T-helper 2 cell treated with Interferon-gamma antibody and Interleukin-4, amounts not matched to agents 5 μg/mL and 100 μg/mL, for 36 hours (primary cell): ENCODE data around the gene PPP1R3F.
"Not testable (repeated sequence)": the region's sequence is repeated elsewhere in the genome, so short reads cannot be mapped to it uniquely, and the experiment has no call there.

Source experiments
- DNase-seq: peaks from one replicate; pipeline ENCODE4 v3.0.0; 2021; ENCODE audit warnings: low spot score
- H3K27ac Mint-ChIP-seq: one replicate; pipeline ENCODE4 v1.8.0; 2021; ENCODE audit warnings: mild to moderate bottlenecking, mixed read lengths
- H3K27me3 Mint-ChIP-seq: one replicate; pipeline ENCODE4 v1.8.0; 2021; ENCODE audit warnings: low read depth, mixed read lengths
- H3K36me3 Mint-ChIP-seq: one replicate; pipeline ENCODE4 v1.8.0; 2021; ENCODE audit warnings: low read depth, mixed read lengths
- H3K4me1 Mint-ChIP-seq: one replicate; pipeline ENCODE4 v1.8.0; 2021; ENCODE audit warnings: low read depth, mixed read lengths
- H3K4me3 Mint-ChIP-seq: one replicate; pipeline ENCODE4 v1.8.0; 2022; ENCODE audit warnings: mild to moderate bottlenecking, moderate library complexity, mixed read lengths
- H3K9me3 Mint-ChIP-seq: one replicate; pipeline ENCODE4 v1.8.0; 2021; ENCODE audit warnings: mixed read lengths

Gene PPP1R3F

GRCh38 chrX:49299293-49299692, 29.7 kb downstream of the PPP1R3F start:
- not testable (repeated sequence) for H3K9me3 Mint-ChIP-seq, DNase-seq, H3K4me3 Mint-ChIP-seq, H3K27me3 Mint-ChIP-seq, H3K4me1 Mint-ChIP-seq, H3K36me3 Mint-ChIP-seq, H3K27ac Mint-ChIP-seq

GRCh38 chrX:49300703-49301102, 31.1 kb downstream of the PPP1R3F start:
- Mint-ChIP-seq H3K27me3 (no peaks in the 10 kb centered on the region), H3K27ac (no peak overlapping the region), H3K9me3 (no peaks in the 10 kb centered on the region), H3K4me1 (peaks cover 6% of the 10 kb centered on the region), H3K36me3 (no peaks in the 10 kb centered on the region), H3K4me3 (no peak overlapping the region)
- DNase-seq = no peak

DNA sequence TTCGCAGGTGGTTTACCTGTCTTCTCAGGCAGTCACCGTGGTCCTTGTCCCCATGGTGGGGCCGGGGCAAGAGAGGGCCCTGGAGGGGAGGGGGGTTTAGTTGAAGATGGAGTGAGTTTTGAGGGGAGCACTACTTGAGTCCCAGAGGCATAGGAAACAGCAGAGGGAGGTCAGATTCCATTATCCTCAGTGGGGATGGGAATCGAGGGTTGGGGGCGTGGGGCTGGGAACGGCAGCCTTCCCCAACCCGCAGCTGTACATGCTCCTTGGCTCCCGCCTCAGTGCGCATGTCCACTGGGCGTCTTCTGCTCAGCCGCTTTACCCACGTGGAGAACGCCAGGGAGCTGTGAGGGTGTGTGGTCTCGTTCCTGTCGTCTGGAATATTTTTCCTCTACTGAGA, 33.8 kb downstream of the PPP1R3F start, which contains the start of gene GAGE10:
GAGE10 (plus strand) TSS at position 301 of the 400 bp plus-strand sequence. CDS start 1,214 bp downstream, outside the sequence.
- Mint-ChIP-seq H3K4me3 (no peak within 1 kb of the TSS), H3K27me3 (no peaks in the 10 kb centered on the region), H3K36me3 (no peaks in the 10 kb centered on the region), H3K9me3 (no peaks in the 10 kb centered on the region), H3K4me1 (peaks cover 2% of the 10 kb centered on the region), H3K27ac (no peak within 1 kb of the TSS)
- DNase-seq = no peak

DNA sequence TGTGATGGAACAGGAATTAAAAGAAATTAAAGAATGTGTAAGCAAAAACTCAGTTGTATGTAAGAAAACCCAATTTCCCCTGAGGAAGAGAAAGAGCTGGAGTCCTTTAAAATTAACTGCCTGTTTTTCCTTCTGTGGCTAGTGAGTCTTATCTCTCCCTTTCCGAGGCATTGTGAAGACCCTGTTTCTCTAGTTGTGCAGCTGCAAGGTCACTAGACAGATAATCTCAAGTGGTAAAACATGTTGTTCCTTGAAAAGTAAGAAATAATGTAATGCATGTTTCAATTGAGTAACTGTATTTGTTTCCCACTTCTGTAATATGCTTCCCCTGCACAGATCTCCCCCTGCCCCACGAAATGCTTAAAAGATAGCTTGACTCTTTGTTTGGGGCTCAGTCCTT, 38.2 kb downstream of the PPP1R3F start:
- H3K9me3 Mint-ChIP-seq, H3K27ac Mint-ChIP-seq, H3K27me3 Mint-ChIP-seq, H3K36me3 Mint-ChIP-seq, H3K4me3 Mint-ChIP-seq, DNase-seq: not testable (repeated sequence)
- peaks cover 16% of the 10 kb centered on the region for H3K4me1 Mint-ChIP-seq

DNA sequence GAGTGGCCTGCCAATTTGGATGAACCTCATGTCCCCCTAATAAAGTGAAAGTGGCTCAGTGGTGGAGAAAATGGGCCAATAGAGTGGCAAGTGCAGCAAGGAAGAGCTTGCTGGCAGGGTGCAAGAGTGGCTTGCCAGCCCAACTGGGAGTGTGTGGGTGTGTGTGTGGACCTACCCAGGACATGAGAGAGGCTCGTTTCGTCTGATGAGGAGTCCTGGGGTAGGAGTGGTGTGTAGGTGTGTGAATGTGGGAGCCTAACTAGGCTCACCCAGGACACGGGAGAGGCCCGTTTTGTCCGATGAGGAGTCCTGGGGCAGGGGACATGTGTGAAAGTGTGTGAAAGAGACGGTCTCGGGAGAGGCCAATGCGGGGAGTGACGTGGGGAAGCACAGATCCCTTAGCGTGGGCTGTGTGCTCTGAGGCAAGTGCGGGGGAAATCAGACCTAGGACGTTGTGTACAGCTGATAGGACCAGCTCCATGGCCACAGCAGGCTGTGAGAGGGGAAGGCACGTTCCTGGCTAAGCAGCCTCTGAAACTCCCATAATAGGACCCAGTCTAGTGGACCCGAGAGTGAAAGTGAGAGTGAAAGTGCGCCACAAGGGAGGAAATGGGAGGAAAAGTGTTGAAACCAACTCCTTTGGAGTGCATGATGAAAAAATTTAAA, 39.1 kb downstream of the PPP1R3F start:
- Mint-ChIP-seq H3K9me3 (no peaks in the 10 kb centered on the region), H3K4me1 (peaks cover 16% of the 10 kb centered on the region), H3K36me3 (no peaks in the 10 kb centered on the region), H3K27ac (peak overlapping the region; percentile 83), H3K4me3 (peak overlapping the region; percentile 78), H3K27me3 (no peaks in the 10 kb centered on the region)
- DNase-seq = peak; percentile 5

- Mint-ChIP-seq H3K4me1 (peaks cover 16% of the 10 kb centered on the region), H3K4me3 (peak overlapping the region; percentile 78), H3K9me3 (no peaks in the 10 kb centered on the region), H3K27me3 (no peaks in the 10 kb centered on the region), H3K27ac (peak overlapping the region; percentile 83), H3K36me3 (no peaks in the 10 kb centered on the region)
- DNase-seq = no peak
Measured at GRCh38 chrX:49309401-49309981, 39.9 kb downstream of the PPP1R3F start.

GRCh38 chrX:49310371-49310770, 40.8 kb downstream of the PPP1R3F start:
- Mint-ChIP-seq H3K9me3 (no peaks in the 10 kb centered on the region), H3K27me3 (no peaks in the 10 kb centered on the region), H3K36me3 (no peaks in the 10 kb centered on the region), H3K4me1 (peaks cover 16% of the 10 kb centered on the region), H3K27ac (no peak overlapping the region), H3K4me3 (no peak overlapping the region)
- no peak for DNase-seq

DNA sequence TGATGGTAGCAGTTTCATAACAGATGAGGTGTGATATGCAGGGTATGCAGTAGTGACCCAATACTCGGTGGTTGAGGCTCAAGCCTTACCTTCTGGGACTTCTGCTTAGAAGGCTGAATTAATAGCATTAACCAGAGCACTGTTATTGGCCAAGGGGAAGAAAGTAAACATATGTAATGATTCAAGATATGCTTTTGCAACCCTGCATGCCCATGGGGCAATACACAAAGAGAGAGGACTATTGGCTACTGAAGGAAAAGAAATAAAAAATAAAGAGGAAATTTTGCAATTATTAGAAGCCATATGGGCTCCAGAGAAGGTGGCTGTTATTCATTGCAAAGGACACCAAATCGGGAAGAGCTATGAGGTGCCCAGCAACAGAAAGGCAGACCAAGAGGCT, 42.6 kb downstream of the PPP1R3F start:
- H3K4me1 Mint-ChIP-seq = peaks cover 16% of the 10 kb centered on the region
- H3K36me3 Mint-ChIP-seq = no peaks in the 10 kb centered on the region
- no peak for DNase-seq
- no peak overlapping the region for H3K4me3 Mint-ChIP-seq
- no peaks in the 10 kb centered on the region for H3K27me3 Mint-ChIP-seq
- H3K9me3 Mint-ChIP-seq = no peaks in the 10 kb centered on the region
- H3K27ac Mint-ChIP-seq = no peak overlapping the region

GRCh38 chrX:49316085-49316484, 46.5 kb downstream of the PPP1R3F start:
- no peaks in the 10 kb centered on the region for H3K36me3 Mint-ChIP-seq
- DNase-seq = no peak
- H3K4me1 Mint-ChIP-seq = no peaks in the 10 kb centered on the region
- H3K9me3 Mint-ChIP-seq = no peaks in the 10 kb centered on the region
- no peak overlapping the region for H3K4me3 Mint-ChIP-seq
- no peaks in the 10 kb centered on the region for H3K27me3 Mint-ChIP-seq
- no peak overlapping the region for H3K27ac Mint-ChIP-seq

DNA sequence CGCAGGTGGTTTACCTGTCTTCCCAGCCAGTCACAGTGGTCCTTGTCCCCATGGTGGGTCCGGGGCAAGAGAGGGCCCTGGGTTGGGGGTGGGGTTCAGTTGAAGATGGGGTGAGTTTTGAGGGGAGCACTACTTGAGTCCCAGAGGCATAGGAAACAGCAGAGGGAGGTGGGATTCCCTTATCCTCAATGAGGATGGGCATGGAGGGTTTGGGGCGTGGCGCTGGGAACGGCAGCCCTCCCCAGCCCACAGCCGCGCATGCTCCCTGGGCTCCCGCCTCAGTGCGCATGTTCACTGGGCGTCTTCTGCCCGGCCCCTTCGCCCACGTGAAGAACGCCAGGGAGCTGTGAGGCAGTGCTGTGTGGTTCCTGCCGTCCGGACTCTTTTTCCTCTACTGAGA, 52.1 kb downstream of the PPP1R3F start, which contains the start of gene GAGE12J:
GAGE12J (plus strand) TSS at position 301 of the 400 bp plus-strand sequence. CDS start 1,157 bp downstream, outside the sequence.
- H3K27me3 Mint-ChIP-seq, H3K27ac Mint-ChIP-seq, H3K4me1 Mint-ChIP-seq, H3K4me3 Mint-ChIP-seq, H3K9me3 Mint-ChIP-seq, H3K36me3 Mint-ChIP-seq, DNase-seq: not testable (repeated sequence)

GRCh38 chrX:49322266-49322665, 52.7 kb downstream of the PPP1R3F start:
- not testable (repeated sequence) for H3K27me3 Mint-ChIP-seq, H3K9me3 Mint-ChIP-seq, H3K36me3 Mint-ChIP-seq, H3K27ac Mint-ChIP-seq, H3K4me3 Mint-ChIP-seq, H3K4me1 Mint-ChIP-seq, DNase-seq

DNA sequence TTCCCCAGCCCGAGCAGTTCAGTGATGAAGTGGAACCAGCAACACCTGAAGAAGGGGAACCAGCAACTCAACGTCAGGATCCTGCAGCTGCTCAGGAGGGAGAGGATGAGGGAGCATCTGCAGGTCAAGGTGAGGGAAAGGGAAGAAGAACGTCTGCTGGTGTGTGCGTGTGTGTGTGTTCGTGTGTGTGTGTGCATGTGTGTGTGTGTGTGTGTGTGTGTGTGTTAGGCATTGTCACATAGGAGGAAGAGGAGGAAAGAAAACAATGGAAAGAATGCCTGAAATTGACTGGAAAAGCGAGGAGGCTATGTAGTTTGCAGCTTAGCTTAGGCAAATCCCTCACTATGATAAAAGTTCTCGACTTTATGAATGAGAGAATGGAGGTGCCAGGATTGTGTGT, 54.1 kb downstream of the PPP1R3F start:
- H3K9me3 Mint-ChIP-seq = not testable (repeated sequence)

GRCh38 chrX:49330421-49330820, 60.8 kb downstream of the PPP1R3F start:
- not testable (repeated sequence) for DNase-seq, H3K9me3 Mint-ChIP-seq, H3K27ac Mint-ChIP-seq, H3K27me3 Mint-ChIP-seq, H3K36me3 Mint-ChIP-seq, H3K4me1 Mint-ChIP-seq, H3K4me3 Mint-ChIP-seq

More for the DNA sequence above, 54.1 kb downstream of the PPP1R3F start:
- not testable (repeated sequence) for H3K36me3 Mint-ChIP-seq, H3K27me3 Mint-ChIP-seq, H3K4me3 Mint-ChIP-seq, DNase-seq, H3K27ac Mint-ChIP-seq, H3K4me1 Mint-ChIP-seq

DNA sequence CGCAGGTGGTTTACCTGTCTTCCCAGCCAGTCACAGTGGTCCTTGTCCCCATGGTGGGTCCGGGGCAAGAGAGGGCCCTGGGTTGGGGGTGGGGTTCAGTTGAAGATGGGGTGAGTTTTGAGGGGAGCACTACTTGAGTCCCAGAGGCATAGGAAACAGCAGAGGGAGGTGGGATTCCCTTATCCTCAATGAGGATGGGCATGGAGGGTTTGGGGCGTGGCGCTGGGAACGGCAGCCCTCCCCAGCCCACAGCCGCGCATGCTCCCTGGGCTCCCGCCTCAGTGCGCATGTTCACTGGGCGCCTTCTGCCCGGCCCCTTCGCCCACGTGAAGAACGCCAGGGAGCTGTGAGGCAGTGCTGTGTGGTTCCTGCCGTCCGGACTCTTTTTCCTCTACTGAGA, 61.7 kb downstream of the PPP1R3F start, which contains the start of gene GAGE13:
GAGE13 (plus strand) TSS at position 301 of the 400 bp plus-strand sequence. CDS start 1,156 bp downstream, outside the sequence.
- not testable (repeated sequence) for H3K36me3 Mint-ChIP-seq, DNase-seq, H3K4me3 Mint-ChIP-seq, H3K4me1 Mint-ChIP-seq, H3K27me3 Mint-ChIP-seq, H3K9me3 Mint-ChIP-seq, H3K27ac Mint-ChIP-seq

DNA sequence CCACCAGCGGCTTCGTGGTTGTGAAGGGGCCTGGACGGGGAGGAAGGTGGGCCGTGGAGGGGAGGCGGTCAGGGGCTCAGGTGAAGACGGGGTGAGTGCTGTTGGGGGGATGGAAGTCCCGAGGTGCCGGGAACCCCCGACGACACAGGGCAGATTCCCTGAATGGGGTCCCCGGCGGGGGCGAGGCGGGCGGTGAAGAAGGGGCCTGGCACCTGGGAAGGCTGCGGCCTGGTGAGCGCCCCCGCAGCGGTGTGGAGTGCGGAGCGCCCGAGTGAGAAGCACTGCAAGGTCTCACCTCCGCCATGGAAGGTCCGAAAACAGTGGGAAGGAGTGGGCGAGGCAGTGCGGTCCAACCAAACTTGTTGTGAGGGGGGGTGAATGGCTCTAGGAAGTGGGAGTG, 62.2 kb downstream of the PPP1R3F start:
- H3K4me3 Mint-ChIP-seq, H3K27me3 Mint-ChIP-seq, H3K36me3 Mint-ChIP-seq, H3K27ac Mint-ChIP-seq, H3K4me1 Mint-ChIP-seq, H3K9me3 Mint-ChIP-seq: not testable (repeated sequence)
- peak; percentile 19 for DNase-seq
